Fibroblast of lung (primary cell): ENCODE results near the gene MPZ.

Experiments
- CTCF ChIP-seq, 2 donors: IDR thresholded peaks in 1 of 2; conservative IDR thresholded peaks in 1 of 2; 1 replicate in 1 of 2; 2 replicates in 1 of 2; pipeline ENCODE4 v1.5.1; 2011 to 2012; ENCODE audit warnings: low read length in 2 of 2, control low read depth in 1 of 2, inconsistent platforms in 1 of 2, low read depth in 1 of 2, mild to moderate bottlenecking in 1 of 2
- EZH2 ChIP-seq: IDR thresholded peaks from 2 replicates; pipeline ENCODE4 v1.5.1; 2012; ENCODE audit warnings: low read length, control low read depth, mild to moderate bottlenecking; ENCODE audit errors: missing control alignments

GRCh38 chr1:161298116-161298515 is 11.7 kb downstream of the MPZ start:
- TF ChIP-seq CTCF (conservative IDR thresholded peaks at IDR 0.05 in 1 of 2, IDR thresholded peaks at IDR 0.05 in 1 of 2; ENCODE audit: low read depth in 1 of 2, low read length in 2 of 2) (no peak), EZH2 (no peak)
